WERI-Rb-1 (cell line): ENCODE measurements around the gene TRABD2B.

ENCODE experiments used
- DNase-seq: peaks from one replicate; pipeline ENCODE4 v3.0.0-alpha.2; 2020
- H3K27ac ChIP-seq: fragments of 250-450 bp; sonication (Bioruptor Pico); 2 replicates; pipeline ENCODE4 v1.5.1; 2020; ENCODE audit warnings: mild to moderate bottlenecking, moderate library complexity
- H3K27me3 ChIP-seq: fragments of 250-450 bp; sonication (Bioruptor Pico); 2 replicates; pipeline ENCODE4 v1.5.1; 2021; ENCODE audit warnings: mild to moderate bottlenecking, low read depth, moderate library complexity; ENCODE audit not compliant: insufficient read depth, severe bottlenecking
- H3K36me3 ChIP-seq: fragments of 250-450 bp; sonication (Bioruptor Pico); 2 replicates; pipeline ENCODE4 v1.5.1; 2020; ENCODE audit warnings: mild to moderate bottlenecking, moderate library complexity
- H3K4me3 ChIP-seq: 2 replicates; pipeline ENCODE4 v1.5.1; 2011; ENCODE audit warnings: low read depth, mild to moderate bottlenecking, control low read depth, low read length
- H3K9me3 ChIP-seq: fragments of 250-450 bp; sonication (Bioruptor Pico); 2 replicates; pipeline ENCODE4 v1.5.1; 2021; ENCODE audit warnings: mild to moderate bottlenecking, moderate library complexity; ENCODE audit not compliant: severe bottlenecking
- TF ChIP-seq, protein P1 (sequence below): IDR thresholded peaks from 2 replicates; pipeline ENCODE4 v1.5.1; 2011; ENCODE audit warnings: low read depth, mild to moderate bottlenecking, control low read depth, inconsistent platforms, low read length

The TRABD2B gene

GRCh38 chr1:47839433-47839760, 157.8 kb downstream of the TRABD2B start:
- no peaks in the 10 kb centered on the region for H3K27me3 ChIP-seq
- TF ChIP-seq, protein P1, sequence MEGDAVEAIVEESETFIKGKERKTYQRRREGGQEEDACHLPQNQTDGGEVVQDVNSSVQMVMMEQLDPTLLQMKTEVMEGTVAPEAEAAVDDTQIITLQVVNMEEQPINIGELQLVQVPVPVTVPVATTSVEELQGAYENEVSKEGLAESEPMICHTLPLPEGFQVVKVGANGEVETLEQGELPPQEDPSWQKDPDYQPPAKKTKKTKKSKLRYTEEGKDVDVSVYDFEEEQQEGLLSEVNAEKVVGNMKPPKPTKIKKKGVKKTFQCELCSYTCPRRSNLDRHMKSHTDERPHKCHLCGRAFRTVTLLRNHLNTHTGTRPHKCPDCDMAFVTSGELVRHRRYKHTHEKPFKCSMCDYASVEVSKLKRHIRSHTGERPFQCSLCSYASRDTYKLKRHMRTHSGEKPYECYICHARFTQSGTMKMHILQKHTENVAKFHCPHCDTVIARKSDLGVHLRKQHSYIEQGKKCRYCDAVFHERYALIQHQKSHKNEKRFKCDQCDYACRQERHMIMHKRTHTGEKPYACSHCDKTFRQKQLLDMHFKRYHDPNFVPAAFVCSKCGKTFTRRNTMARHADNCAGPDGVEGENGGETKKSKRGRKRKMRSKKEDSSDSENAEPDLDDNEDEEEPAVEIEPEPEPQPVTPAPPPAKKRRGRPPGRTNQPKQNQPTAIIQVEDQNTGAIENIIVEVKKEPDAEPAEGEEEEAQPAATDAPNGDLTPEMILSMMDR, result no peak
- H3K9me3 ChIP-seq, result peaks cover 3% of the 10 kb centered on the region
- H3K27ac ChIP-seq, result no peak overlapping the region
- H3K36me3 ChIP-seq, result no peaks in the 10 kb centered on the region
- no peak for DNase-seq
- no peak overlapping the region for H3K4me3 ChIP-seq

DNA sequence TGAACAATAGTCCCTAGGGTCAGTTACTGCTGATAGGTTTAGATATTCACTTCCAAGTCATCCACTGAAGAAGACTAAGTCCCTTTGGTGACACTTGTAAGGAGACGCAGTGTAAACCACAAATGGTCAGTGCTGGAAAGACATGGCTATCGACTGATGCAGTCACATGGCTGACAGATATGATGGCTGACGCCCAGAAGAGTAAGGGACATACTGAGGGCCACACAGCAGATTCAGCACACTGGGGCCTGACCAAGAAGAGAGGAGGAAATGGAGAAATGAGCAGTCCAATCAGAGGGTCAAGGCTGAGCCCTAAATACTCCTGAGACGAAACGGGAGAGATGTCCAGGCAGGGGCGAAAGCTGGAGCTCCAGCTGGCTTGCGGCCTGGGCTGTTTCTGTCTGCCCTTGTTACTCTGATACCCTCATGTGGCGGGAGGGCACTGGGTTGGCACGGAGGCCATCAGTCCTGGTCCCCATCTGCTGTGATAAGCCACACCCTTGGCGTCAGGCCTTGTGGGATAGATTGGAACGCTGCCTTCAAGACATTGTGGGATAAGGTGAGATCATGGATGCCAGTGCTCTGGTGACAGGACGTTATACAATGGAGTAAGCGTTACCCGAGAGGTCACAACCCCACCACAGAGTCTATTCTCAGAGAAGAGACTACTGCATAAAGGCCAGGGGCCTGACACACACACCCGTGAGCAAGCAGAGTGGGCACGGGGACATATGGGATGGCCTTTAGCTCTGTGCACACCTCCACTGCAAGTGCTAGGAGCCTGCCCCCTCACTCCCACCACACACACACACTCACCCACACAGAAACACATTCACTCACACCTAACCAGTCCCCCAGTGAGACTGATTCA, 158.4 kb downstream of the TRABD2B start:
- H3K4me3 ChIP-seq, result no peak overlapping the region
- TF ChIP-seq, protein P1, result no peak
- no peaks in the 10 kb centered on the region for H3K27me3 ChIP-seq
- H3K36me3 ChIP-seq, result no peaks in the 10 kb centered on the region
- H3K27ac ChIP-seq, result no peak overlapping the region
- H3K9me3 ChIP-seq, result peaks cover 3% of the 10 kb centered on the region
- no peak for DNase-seq

GRCh38 chr1:47837866-47838561, 159.2 kb downstream of the TRABD2B start:
- DNase-seq, result no peak
- H3K27ac ChIP-seq, result no peak overlapping the region
- no peak overlapping the region for H3K4me3 ChIP-seq
- H3K27me3 ChIP-seq, result no peaks in the 10 kb centered on the region
- TF ChIP-seq, protein P1, result no peak
- peaks cover 3% of the 10 kb centered on the region for H3K9me3 ChIP-seq
- H3K36me3 ChIP-seq, result no peaks in the 10 kb centered on the region

DNA sequence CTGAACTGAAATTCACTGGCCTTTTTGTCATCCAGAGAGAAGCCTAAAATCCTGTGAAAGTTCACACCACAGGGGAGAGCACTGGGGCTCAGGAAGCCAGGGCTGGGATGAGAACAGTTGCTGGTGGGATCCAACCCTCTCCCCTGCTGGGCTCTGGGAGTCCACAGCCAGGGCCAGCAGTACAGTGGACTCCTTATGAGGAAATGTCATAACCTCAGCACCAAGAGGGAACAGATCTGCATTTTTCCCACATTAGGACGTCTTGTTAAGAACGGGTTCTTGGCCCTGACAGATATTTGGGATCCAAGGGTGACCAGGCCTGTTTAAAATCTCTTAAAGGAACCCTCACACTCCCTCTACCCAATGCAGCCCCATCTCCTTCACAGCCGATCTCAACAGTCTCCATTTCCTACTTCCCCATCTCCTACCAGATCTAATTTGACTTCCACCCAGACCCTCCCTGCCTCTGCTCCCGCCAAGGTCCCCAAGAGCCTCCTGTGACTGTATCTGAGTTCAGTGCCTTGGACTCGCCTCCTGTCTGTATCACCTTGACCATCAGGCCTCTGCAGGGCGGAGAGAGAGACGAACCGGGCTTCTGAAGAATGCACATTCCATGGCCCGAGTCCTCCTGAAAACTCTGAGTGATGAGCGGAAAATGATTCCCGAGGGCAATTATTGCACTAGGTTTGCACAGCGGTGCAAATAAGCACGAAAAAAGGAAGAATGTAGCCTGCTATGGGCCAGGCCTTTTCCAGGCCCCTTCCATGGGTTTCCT, 159.9 kb downstream of the TRABD2B start:
- H3K27me3 ChIP-seq, result no peaks in the 10 kb centered on the region
- H3K36me3 ChIP-seq, result no peaks in the 10 kb centered on the region
- H3K27ac ChIP-seq, result no peak overlapping the region
- no peak for DNase-seq
- H3K4me3 ChIP-seq, result no peak overlapping the region
- peaks cover 3% of the 10 kb centered on the region for H3K9me3 ChIP-seq
- TF ChIP-seq, protein P1, result no peak

- Histone ChIP-seq H3K9me3 (peaks cover 3% of the 10 kb centered on the region), H3K36me3 (no peaks in the 10 kb centered on the region), H3K4me3 (no peak overlapping the region), H3K27ac (no peak overlapping the region), H3K27me3 (no peaks in the 10 kb centered on the region)
- TF ChIP-seq, protein P1, result no peak
- no peak for DNase-seq
These were observed 161.8 kb downstream of the TRABD2B start for GRCh38 chr1:47835409-47835808.
